B cell (primary cell): ENCODE data around the gene TRPM7.

Experiments
- EZH2 ChIP-seq: IDR thresholded peaks from 2 replicates; pipeline ENCODE4 v1.6.1; 2012; ENCODE audit warnings: borderline replicate concordance, low read depth, mild to moderate bottlenecking, moderate library complexity, low read length; ENCODE audit not compliant: insufficient read depth, poor library complexity, severe bottlenecking
- TF ChIP-seq, protein P1 (sequence below): fragments of 200-600 bp; IDR thresholded peaks from one replicate; pipeline ENCODE4 v1.8.0; 2022; ENCODE audit warnings: antibody characterized with exemption, mild to moderate bottlenecking

DNA sequence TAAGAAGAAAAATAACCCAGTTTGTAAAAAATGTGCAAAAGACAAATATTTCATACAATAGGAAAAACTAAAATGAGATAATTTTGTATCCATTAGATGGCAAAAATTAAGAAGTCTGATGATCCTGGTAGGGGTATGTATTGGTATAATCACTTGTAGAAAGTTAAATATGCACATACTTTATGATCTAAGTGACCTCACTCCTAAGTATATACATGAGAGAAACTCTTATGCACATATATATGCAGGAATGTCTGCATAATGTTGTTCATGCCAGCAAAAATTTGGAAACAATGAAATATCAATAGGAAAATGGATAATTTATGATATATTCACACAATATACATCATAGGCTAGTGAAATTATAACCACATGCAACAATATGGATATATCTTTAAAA is 173.6 kb downstream of the TRPM7 start:
- no peak for TF ChIP-seq EZH2
- TF ChIP-seq, protein P1, sequence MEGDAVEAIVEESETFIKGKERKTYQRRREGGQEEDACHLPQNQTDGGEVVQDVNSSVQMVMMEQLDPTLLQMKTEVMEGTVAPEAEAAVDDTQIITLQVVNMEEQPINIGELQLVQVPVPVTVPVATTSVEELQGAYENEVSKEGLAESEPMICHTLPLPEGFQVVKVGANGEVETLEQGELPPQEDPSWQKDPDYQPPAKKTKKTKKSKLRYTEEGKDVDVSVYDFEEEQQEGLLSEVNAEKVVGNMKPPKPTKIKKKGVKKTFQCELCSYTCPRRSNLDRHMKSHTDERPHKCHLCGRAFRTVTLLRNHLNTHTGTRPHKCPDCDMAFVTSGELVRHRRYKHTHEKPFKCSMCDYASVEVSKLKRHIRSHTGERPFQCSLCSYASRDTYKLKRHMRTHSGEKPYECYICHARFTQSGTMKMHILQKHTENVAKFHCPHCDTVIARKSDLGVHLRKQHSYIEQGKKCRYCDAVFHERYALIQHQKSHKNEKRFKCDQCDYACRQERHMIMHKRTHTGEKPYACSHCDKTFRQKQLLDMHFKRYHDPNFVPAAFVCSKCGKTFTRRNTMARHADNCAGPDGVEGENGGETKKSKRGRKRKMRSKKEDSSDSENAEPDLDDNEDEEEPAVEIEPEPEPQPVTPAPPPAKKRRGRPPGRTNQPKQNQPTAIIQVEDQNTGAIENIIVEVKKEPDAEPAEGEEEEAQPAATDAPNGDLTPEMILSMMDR: no peak
